ENCODE data around the gene FAM240B.

FAM240B gene

DNA sequence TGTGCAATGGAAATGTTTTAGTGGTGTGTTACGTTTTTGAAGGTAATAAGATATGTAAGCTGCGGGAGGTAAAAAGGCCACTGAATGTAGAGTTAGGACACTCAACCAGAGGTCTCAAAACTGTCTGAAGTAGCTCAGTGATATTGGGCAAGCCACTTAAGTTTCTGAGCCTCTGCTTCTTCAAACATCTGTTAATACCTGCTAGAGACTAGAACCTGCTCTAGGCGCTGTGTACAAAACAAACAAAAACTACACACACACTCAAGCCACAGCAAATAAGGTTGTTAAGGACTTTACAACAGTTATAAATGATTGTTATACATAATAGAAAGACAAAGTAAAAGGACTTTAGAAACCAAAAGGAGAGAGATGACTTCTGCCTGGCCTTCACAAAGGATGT is 24.6 kb upstream of the FAM240B start:
- no peak overlapping the region for H3K9ac ChIP-seq
- TF ChIP-seq, protein P1, sequence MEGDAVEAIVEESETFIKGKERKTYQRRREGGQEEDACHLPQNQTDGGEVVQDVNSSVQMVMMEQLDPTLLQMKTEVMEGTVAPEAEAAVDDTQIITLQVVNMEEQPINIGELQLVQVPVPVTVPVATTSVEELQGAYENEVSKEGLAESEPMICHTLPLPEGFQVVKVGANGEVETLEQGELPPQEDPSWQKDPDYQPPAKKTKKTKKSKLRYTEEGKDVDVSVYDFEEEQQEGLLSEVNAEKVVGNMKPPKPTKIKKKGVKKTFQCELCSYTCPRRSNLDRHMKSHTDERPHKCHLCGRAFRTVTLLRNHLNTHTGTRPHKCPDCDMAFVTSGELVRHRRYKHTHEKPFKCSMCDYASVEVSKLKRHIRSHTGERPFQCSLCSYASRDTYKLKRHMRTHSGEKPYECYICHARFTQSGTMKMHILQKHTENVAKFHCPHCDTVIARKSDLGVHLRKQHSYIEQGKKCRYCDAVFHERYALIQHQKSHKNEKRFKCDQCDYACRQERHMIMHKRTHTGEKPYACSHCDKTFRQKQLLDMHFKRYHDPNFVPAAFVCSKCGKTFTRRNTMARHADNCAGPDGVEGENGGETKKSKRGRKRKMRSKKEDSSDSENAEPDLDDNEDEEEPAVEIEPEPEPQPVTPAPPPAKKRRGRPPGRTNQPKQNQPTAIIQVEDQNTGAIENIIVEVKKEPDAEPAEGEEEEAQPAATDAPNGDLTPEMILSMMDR (conservative IDR thresholded peaks at IDR 0.05; ENCODE audit: low read depth, low read length), result no peak
- no peak overlapping the region for H3K4me2 ChIP-seq
- H3K4me1 ChIP-seq (ENCODE audit: low read depth, poor library complexity, severe bottlenecking), result no peaks in the 10 kb centered on the region
- no peak overlapping the region for H3K27ac ChIP-seq
- H3K36me3 ChIP-seq (ENCODE audit: insufficient read depth), result no peaks in the 10 kb centered on the region
- no peaks in the 10 kb centered on the region for H3K79me2 ChIP-seq (ENCODE audit: insufficient read depth, low read depth)
- H3K27me3 ChIP-seq (ENCODE audit: insufficient read depth, low read depth), result no peaks in the 10 kb centered on the region
- H2AFZ ChIP-seq (ENCODE audit: low read depth), result no peak overlapping the region
- no peaks in the 10 kb centered on the region for H4K20me1 ChIP-seq (ENCODE audit: insufficient read depth)
- H3K4me3 ChIP-seq (IDR thresholded peaks at IDR 0.05; ENCODE audit: insufficient read depth, low read depth, low read length), result no peak overlapping the region

DNA sequence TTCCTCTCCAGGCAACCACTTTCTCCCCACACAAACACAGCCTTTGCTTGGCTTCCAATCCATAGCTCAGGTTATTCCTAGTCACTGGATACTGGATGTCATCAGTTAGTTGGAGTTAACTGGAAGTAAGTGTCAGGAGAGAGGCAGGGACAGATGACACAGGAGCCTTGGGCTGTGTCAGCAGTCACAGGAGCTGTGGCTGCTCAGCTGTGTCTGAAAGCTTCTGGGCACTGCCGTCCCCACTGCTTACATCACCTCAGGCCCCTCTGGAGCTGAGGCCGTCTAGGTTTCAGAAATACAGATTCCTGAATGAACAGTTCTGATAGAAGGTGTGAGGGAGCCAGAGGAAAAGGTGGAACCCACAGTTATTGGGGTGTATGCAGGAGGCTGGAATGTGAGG is 17.3 kb upstream of the FAM240B start:
- TF ChIP-seq, protein P1 (conservative IDR thresholded peaks at IDR 0.05; ENCODE audit: low read depth, low read length), result no peak
- no peaks in the 10 kb centered on the region for H3K4me1 ChIP-seq (ENCODE audit: low read depth, poor library complexity, severe bottlenecking)
- H3K36me3 ChIP-seq (ENCODE audit: insufficient read depth), result no peaks in the 10 kb centered on the region
- no peak overlapping the region for H3K27ac ChIP-seq
- no peak overlapping the region for H3K9ac ChIP-seq
- H3K4me2 ChIP-seq, result no peak overlapping the region
- no peak overlapping the region for H2AFZ ChIP-seq (ENCODE audit: low read depth)
- H3K27me3 ChIP-seq (ENCODE audit: insufficient read depth, low read depth), result no peaks in the 10 kb centered on the region
- no peak overlapping the region for H3K4me3 ChIP-seq (IDR thresholded peaks at IDR 0.05; ENCODE audit: insufficient read depth, low read depth, low read length)
- no peaks in the 10 kb centered on the region for H3K79me2 ChIP-seq (ENCODE audit: insufficient read depth, low read depth)
- no peaks in the 10 kb centered on the region for H4K20me1 ChIP-seq (ENCODE audit: insufficient read depth)

DNA sequence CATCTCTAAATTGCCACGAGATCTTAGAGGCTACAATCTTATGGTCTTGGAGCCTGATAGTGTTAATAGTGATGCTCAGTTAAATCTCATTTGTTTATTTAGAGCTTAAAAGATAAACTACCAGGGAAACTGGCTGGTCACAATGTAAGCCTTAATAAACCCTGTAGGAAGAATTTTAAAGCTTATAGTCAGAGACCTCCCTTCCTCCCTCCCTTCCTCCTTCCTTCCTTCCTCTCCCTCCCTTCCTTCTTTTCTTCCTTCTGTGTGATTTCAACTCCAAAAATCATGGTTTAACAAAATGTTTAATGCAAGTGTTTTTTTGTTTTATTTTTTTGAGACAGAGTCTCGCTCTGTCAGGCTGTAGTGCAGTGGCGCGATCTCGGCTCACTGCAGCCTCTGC is 14.9 kb upstream of the FAM240B start:
- TF ChIP-seq, protein P1 (conservative IDR thresholded peaks at IDR 0.05; ENCODE audit: low read depth, low read length), result no peak
- H2AFZ ChIP-seq (ENCODE audit: low read depth), result no peak overlapping the region

DNA sequence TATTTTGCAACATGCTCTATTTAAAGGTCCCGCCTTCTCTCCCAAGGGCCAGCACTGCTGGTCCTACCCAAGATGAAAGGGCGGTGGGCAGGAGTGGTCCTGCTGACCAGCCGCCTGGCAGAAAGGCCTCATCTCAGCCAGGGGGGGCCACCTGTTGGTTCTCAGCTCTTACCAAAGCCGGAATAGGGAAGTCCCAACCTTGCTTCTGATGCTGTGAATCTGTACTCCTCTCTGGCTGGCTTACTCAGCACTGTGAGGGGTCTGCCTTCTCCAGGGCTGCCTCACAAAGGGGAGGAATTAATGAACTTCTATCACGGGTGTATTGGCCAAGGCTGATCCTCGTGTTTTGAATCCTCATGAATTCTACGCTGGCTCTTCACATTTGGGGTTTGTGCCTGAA is 13.6 kb upstream of the FAM240B start:
- Histone ChIP-seq H3K27ac (no peak overlapping the region), H3K4me1 (ENCODE audit: low read depth, poor library complexity, severe bottlenecking) (no peaks in the 10 kb centered on the region), H3K27me3 (ENCODE audit: insufficient read depth, low read depth) (no peaks in the 10 kb centered on the region), H3K4me2 (no peak overlapping the region), H2AFZ (ENCODE audit: low read depth) (no peak overlapping the region), H3K4me3 (IDR thresholded peaks at IDR 0.05; ENCODE audit: insufficient read depth, low read depth, low read length) (no peak overlapping the region), H3K79me2 (ENCODE audit: insufficient read depth, low read depth) (no peaks in the 10 kb centered on the region), H3K9ac (no peak overlapping the region), H3K36me3 (ENCODE audit: insufficient read depth) (no peaks in the 10 kb centered on the region), H4K20me1 (ENCODE audit: insufficient read depth) (no peaks in the 10 kb centered on the region)
- TF ChIP-seq, protein P1 (conservative IDR thresholded peaks at IDR 0.05; ENCODE audit: low read depth, low read length), result no peak

More for the DNA sequence above, 14.9 kb upstream of the FAM240B start:
- Histone ChIP-seq H3K4me3 (IDR thresholded peaks at IDR 0.05; ENCODE audit: insufficient read depth, low read depth, low read length) (no peak overlapping the region), H4K20me1 (ENCODE audit: insufficient read depth) (no peaks in the 10 kb centered on the region), H3K4me1 (ENCODE audit: low read depth, poor library complexity, severe bottlenecking) (no peaks in the 10 kb centered on the region), H3K27me3 (ENCODE audit: insufficient read depth, low read depth) (no peaks in the 10 kb centered on the region), H3K27ac (no peak overlapping the region), H3K4me2 (no peak overlapping the region), H3K79me2 (ENCODE audit: insufficient read depth, low read depth) (no peaks in the 10 kb centered on the region), H3K9ac (no peak overlapping the region), H3K36me3 (ENCODE audit: insufficient read depth) (no peaks in the 10 kb centered on the region)
